OCI-LY3 (cell line): ENCODE measurements around the gene SVBP.

ENCODE experiments used
- H2AFZ ChIP-seq: fragments of 200-600, 300-600 bp; shearing (Covaris generic); 2 replicates; pipeline ENCODE4 v1.6.0; 2014; ENCODE audit warnings: antibody characterized with exemption, low read depth, low read length
- H3K27ac ChIP-seq: fragments of 200-600, 300-600 bp; sonication (generic); 2 replicates; pipeline ENCODE4 v1.5.1; 2014; ENCODE audit warnings: mild to moderate bottlenecking, low read length, moderate library complexity, mixed read lengths
- H3K27me3 ChIP-seq: fragments of 200-600, 300-600 bp; sonication (generic); 2 replicates; pipeline ENCODE4 v1.6.1; 2014; ENCODE audit warnings: low read depth, low read length, mixed read lengths
- H3K36me3 ChIP-seq: fragments of 200-600, 300-600 bp; sonication (generic); replicated peaks from 2 replicates; pipeline ENCODE3; 2014; ENCODE audit warnings: low read depth, low read length, mixed read lengths
- H3K4me1 ChIP-seq: fragments of 300-600, 200-600 bp; sonication (generic); 2 replicates; pipeline ENCODE4 v1.6.1; 2014; ENCODE audit warnings: low read length, mixed read lengths
- H3K4me2 ChIP-seq: fragments of 200-600, 300-600 bp; sonication (generic); 2 replicates; pipeline ENCODE4 v1.6.1; 2014; ENCODE audit warnings: low read length, mixed read lengths
- H3K4me3 ChIP-seq: fragments of 300-600, 200-600 bp; sonication (generic); 2 replicates; pipeline ENCODE4 v1.5.1; 2014; ENCODE audit warnings: antibody characterized with exemption, mild to moderate bottlenecking, low read length, moderate library complexity
- H3K79me2 ChIP-seq: fragments of 300-600, 200-600 bp; shearing (Covaris generic); 2 replicates; pipeline ENCODE4 v1.6.1; 2014; ENCODE audit warnings: mild to moderate bottlenecking, low read length, mixed read lengths
- H3K9ac ChIP-seq: fragments of 300-600, 200-600 bp; shearing (Covaris generic); 2 replicates; pipeline ENCODE4 v1.6.0; 2014; ENCODE audit warnings: mild to moderate bottlenecking, low read length, moderate library complexity
- H3K9me3 ChIP-seq: fragments of 200-600, 300-600 bp; shearing (Covaris generic); 2 replicates; pipeline ENCODE4 v1.6.1; 2014; ENCODE audit warnings: low read length, mixed read lengths; ENCODE audit not compliant: insufficient read depth
- H4K20me1 ChIP-seq: fragments of 200-600, 300-600 bp; sonication (generic); 2 replicates; pipeline ENCODE4 v1.6.1; 2016; ENCODE audit warnings: low read length, mixed read lengths; ENCODE audit not compliant: insufficient read depth
- CTCF ChIP-seq: fragments of 200-600, 300-600 bp; sonication (generic); IDR thresholded peaks from 2 replicates; pipeline ENCODE4 v1.5.1; 2014; ENCODE audit warnings: antibody characterized with exemption, low read length, low read depth
- EZH2phosphoT487 ChIP-seq: fragments of 200-600 bp; shearing (Covaris generic); IDR thresholded peaks from 2 replicates; pipeline ENCODE4 v1.6.1; 2018; ENCODE audit warnings: antibody characterized with exemption, mixed run types, low read depth

SVBP gene

DNA sequence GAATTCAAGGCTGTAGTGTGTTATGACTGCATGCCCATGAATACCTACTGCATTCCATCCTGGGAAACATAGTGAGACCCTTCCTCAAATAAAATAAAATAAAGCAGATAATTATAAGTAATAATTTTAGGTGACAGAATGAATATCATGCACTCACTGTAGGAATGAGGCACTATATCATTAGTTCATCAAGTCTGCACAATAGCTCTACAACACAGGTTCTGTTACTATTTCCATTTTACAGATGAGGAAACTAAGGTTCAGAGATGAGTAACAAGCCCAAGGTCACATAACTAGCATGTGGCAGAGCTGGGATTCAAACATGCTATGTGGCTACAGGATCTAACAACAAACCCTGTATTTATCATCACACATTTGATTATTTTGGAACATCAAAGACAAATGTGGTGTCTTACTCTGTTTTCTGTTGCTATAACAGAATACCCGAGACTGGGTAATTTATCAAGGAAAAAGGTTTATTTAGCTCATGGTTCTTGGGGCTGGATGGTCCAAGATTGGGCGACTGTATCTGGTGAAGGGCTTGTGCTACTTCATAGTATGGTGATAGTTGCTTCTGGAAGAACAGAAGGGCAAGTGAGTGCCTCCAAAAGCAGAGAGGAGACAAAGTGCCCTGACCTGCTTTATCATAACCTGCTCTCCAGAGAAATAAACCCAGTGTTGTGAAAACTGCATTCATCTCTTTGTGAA, 24.4 kb upstream of the SVBP start:
- H3K9ac ChIP-seq = no peak overlapping the region
- H3K4me2 ChIP-seq = no peak overlapping the region
- H2AFZ ChIP-seq = no peak overlapping the region
- no peaks in the 10 kb centered on the region for H3K27me3 ChIP-seq
- no peaks in the 10 kb centered on the region for H4K20me1 ChIP-seq
- H3K4me3 ChIP-seq = no peak overlapping the region
- H3K79me2 ChIP-seq = peaks cover under 1% of the 10 kb centered on the region; the same call in 1 of the 2 replicates
- TF ChIP-seq CTCF = no peak
- no peak for TF ChIP-seq EZH2phosphoT487
- H3K4me1 ChIP-seq = peaks cover 17% of the 10 kb centered on the region
- H3K36me3 ChIP-seq = no peaks in the 10 kb centered on the region
- no peaks in the 10 kb centered on the region for H3K9me3 ChIP-seq
- no peak overlapping the region for H3K27ac ChIP-seq

- Histone ChIP-seq H3K79me2 (no peaks in the 10 kb centered on the region), H3K9me3 (no peaks in the 10 kb centered on the region), H4K20me1 (no peaks in the 10 kb centered on the region), H3K27me3 (no peaks in the 10 kb centered on the region), H3K4me3 (no peak overlapping the region), H3K4me2 (no peak overlapping the region), H2AFZ (no peak overlapping the region), H3K27ac (no peak overlapping the region), H3K36me3 (no peaks in the 10 kb centered on the region), H3K4me1 (peaks cover 17% of the 10 kb centered on the region), H3K9ac (no peak overlapping the region)
- TF ChIP-seq EZH2phosphoT487 (no peak), CTCF (no peak)
Measured at GRCh38 chr1:42841010-42841409, 23.8 kb upstream of the SVBP start.

DNA sequence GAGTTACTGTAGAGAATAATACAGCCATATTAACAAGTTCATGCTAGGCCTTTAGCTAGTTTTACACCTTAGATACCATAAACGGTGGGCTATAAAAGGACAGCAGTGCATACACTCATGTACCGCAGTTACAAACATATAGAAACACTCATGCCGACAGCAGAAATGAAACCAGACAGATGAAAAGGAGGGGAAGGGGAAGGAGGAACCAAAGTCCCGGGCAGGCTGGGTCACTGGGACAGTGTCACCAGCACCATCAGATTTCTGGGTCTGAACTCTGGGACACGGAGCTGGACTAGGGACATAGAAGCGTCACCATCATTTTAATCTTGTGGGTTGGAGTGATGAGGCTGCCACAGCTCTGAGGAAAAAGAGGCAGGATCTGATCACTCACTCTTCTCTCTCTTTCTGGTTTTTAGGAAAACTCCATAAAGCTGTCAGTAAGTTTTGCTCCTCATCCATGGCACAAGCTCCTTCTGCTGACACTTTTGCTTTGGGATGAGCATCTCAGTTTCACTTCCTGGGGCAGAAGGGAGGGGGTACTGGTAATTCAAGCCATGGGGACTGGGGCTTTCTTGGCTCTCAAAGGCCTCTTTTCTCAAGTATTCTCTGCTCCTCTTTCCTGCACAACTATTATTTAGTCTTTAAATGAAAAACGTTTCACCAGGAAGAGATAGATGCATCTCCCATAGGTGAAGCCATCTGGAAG, 21.4 kb upstream of the SVBP start:
- H3K36me3 ChIP-seq = no peaks in the 10 kb centered on the region
- H3K4me3 ChIP-seq = peak overlapping the region; percentile 49
- H3K9me3 ChIP-seq = no peaks in the 10 kb centered on the region
- peak overlapping the region; percentile 76 for H3K4me2 ChIP-seq
- no peaks in the 10 kb centered on the region for H3K79me2 ChIP-seq
- H3K9ac ChIP-seq = peak overlapping the region; percentile 51; the same call in 1 of the 2 replicates
- peaks cover 24% of the 10 kb centered on the region for H3K4me1 ChIP-seq
- H3K27me3 ChIP-seq = no peaks in the 10 kb centered on the region
- TF ChIP-seq CTCF = no peak
- no peak for TF ChIP-seq EZH2phosphoT487
- H3K27ac ChIP-seq = peak overlapping the region; percentile 35; the same call in 1 of the 2 replicates
- H4K20me1 ChIP-seq = no peaks in the 10 kb centered on the region
- H2AFZ ChIP-seq = peak overlapping the region; percentile 47; the same call in 1 of the 2 replicates

DNA sequence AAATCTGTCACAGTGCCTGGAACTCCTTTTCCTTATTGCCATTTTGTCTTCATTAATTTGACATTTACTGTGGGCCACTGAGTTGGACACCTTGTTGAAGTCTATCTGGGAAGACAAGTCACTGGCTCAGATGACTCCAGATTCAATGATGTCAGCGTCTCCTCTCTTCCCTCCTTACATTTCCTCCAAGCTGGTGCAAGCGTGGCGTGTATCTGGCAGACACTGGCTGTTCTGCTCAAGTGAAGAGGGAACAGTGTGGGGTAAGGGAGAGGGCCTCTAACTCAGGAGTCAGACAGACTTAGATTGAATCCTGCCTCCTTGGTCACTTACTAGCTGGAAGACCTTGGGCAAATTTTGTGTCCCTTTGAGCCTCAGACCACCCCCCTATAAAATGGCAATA, 20.5 kb upstream of the SVBP start:
- no peaks in the 10 kb centered on the region for H3K27me3 ChIP-seq
- TF ChIP-seq EZH2phosphoT487 (no peak), CTCF (no peak)
- no peaks in the 10 kb centered on the region for H3K79me2 ChIP-seq
- no peaks in the 10 kb centered on the region for H3K36me3 ChIP-seq
- H2AFZ ChIP-seq = no peak overlapping the region
- no peak overlapping the region for H3K9ac ChIP-seq
- H3K27ac ChIP-seq = no peak overlapping the region
- no peak overlapping the region for H3K4me3 ChIP-seq
- H3K4me2 ChIP-seq = peak overlapping the region; percentile 76; the same call in 1 of the 2 replicates
- H4K20me1 ChIP-seq = no peaks in the 10 kb centered on the region
- peaks cover 24% of the 10 kb centered on the region for H3K4me1 ChIP-seq
- no peaks in the 10 kb centered on the region for H3K9me3 ChIP-seq
